GM21526 (cell line): Measurements from ENCODE around the gene GRID2.
"Not testable (repeated sequence)": the region's sequence is repeated elsewhere in the genome, so short reads cannot be mapped to it uniquely, and the experiment has no call there.

Source experiments
- ATAC-seq: cut with Tn5 transposase; IDR thresholded peaks from one replicate; pipeline ENCODE4 v1.9.1; 2021; ENCODE audit warnings: moderate library complexity; ENCODE audit not compliant: unreplicated experiment, low FRiP score

The GRID2 gene

GRCh38 chr4:93578942-93579341 is 1275.2 kb downstream of the GRID2 start:
- ATAC-seq = no peak

- ATAC-seq = no peak
Observed at GRCh38 chr4:93605163-93605562, 1301.4 kb downstream of the GRID2 start.

GRCh38 chr4:93617606-93618005 is 1313.8 kb downstream of the GRID2 start:
- ATAC-seq = no peak

GRCh38 chr4:93633721-93634120 is 1330.0 kb downstream of the GRID2 start:
- ATAC-seq = no peak

- no peak for ATAC-seq
Observed at GRCh38 chr4:93635943-93636342, 1332.2 kb downstream of the GRID2 start.

GRCh38 chr4:93645120-93645519 is 1341.4 kb downstream of the GRID2 start:
- peak; percentile 67 for ATAC-seq

- no peak for ATAC-seq
Observed at GRCh38 chr4:93646233-93646930, 1342.6 kb downstream of the GRID2 start.

- peak; percentile 47 for ATAC-seq
Observed at GRCh38 chr4:93648258-93648657, 1344.5 kb downstream of the GRID2 start.

- ATAC-seq = no peak
Observed at GRCh38 chr4:93649828-93650227, 1346.1 kb downstream of the GRID2 start.

GRCh38 chr4:93654211-93654610 is 1350.4 kb downstream of the GRID2 start:
- ATAC-seq = no peak

- ATAC-seq = peak; percentile 51
Observed at GRCh38 chr4:93657527-93657926, 1353.8 kb downstream of the GRID2 start.

GRCh38 chr4:93658443-93658842 is 1354.7 kb downstream of the GRID2 start:
- ATAC-seq = no peak

- ATAC-seq = no peak
Observed at GRCh38 chr4:93659629-93660028, 1355.9 kb downstream of the GRID2 start.

GRCh38 chr4:93660036-93660435 is 1356.3 kb downstream of the GRID2 start:
- ATAC-seq = no peak

- no peak for ATAC-seq
Observed at GRCh38 chr4:93670434-93670833, 1366.7 kb downstream of the GRID2 start.

GRCh38 chr4:93671093-93671492 is 1367.3 kb downstream of the GRID2 start:
- ATAC-seq = no peak

- ATAC-seq = not testable (repeated sequence)
Observed at GRCh38 chr4:93676937-93677336, 1373.2 kb downstream of the GRID2 start.

GRCh38 chr4:93684571-93684970 is 1380.8 kb downstream of the GRID2 start:
- no peak for ATAC-seq

GRCh38 chr4:93687304-93687703 is 1383.5 kb downstream of the GRID2 start:
- no peak for ATAC-seq

- no peak for ATAC-seq
Observed at GRCh38 chr4:93688978-93689377, 1385.2 kb downstream of the GRID2 start.

GRCh38 chr4:93693141-93693540 is 1389.4 kb downstream of the GRID2 start:
- no peak for ATAC-seq

- ATAC-seq = no peak
Observed at GRCh38 chr4:93698686-93699085, 1394.9 kb downstream of the GRID2 start.

- no peak for ATAC-seq
Observed at GRCh38 chr4:93700571-93700970, 1396.8 kb downstream of the GRID2 start.
